ENCODE data around the gene TMEM82.

- TF ChIP-seq POLR2AphosphoS5 (IDR thresholded peaks at IDR 0.05; ENCODE audit: low read depth, low read length) (no peak), TAF1 (IDR thresholded peaks at IDR 0.05; ENCODE audit: low read depth, low read length) (no peak), POLR2A (IDR thresholded peaks at IDR 0.05; ENCODE audit: low read depth, low read length) (no peak), SPI1 (IDR thresholded peaks at IDR 0.05; ENCODE audit: low read depth, low read length) (no peak)
Measured at GRCh38 chr1:15722836-15723532, 19.3 kb upstream of the TMEM82 start.
